Measurements from ENCODE around the gene FHOD3. TPM values are rescaled to one million over a fixed set of nuclear protein-coding genes. Genes with fewer than 3 reads are reported as not detected.

Gene FHOD3
- total and polyA plus RNA-seq, 2 of the 13 experiments (the other 11 are each of a cell fraction or from before 2014, with no cell fraction given): 0.07 TPM; not detected in 1

DNA sequence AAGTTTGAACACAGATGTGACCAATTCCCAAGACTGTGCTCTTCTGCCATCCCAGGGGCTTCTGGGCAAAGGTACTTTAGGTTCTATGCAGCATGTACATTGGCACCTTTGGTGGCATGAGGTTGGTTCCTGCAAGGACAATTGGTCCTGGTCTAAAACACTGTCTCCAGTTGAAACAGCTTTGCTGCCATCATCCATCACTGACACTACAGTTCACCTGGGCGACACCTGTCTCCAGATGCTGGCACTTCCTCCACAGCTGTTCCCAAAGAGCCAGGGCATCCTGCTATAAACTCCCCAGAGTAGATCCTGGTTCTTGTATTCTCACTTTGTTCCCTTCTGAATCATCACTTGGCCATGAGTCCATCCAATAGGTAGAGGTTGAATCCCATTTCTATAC lies 60.6 kb downstream of the FHOD3 start:
- Histone ChIP-seq H3K4me1 (ENCODE audit: insufficient read depth, low read length) (no peaks in the 10 kb centered on the region), H3K27me3 (ENCODE audit: control insufficient read depth in 1 of 2, insufficient read depth in 2 of 2, low read length in 2 of 2) (no peaks in the 10 kb centered on the region), H3K79me2 (ENCODE audit: insufficient read depth, low read length) (no peaks in the 10 kb centered on the region), H3K36me3 (replicated peaks in 1 of 2; ENCODE audit: control insufficient read depth in 1 of 2, insufficient read depth in 2 of 2, low read length in 2 of 2) (no peaks in the 10 kb centered on the region), H3K27ac (ENCODE audit: extremely low read length, insufficient read depth, low read length) (no peak overlapping the region), H3K4me3 (replicated peaks in 1 of 3; ENCODE audit: insufficient read depth in 1 of 3, low read depth in 2 of 3, low read length in 3 of 3) (no peak overlapping the region), H3K9ac (ENCODE audit: insufficient read depth, low read depth, low read length) (no peak overlapping the region), H3K4me2 (ENCODE audit: low read depth, low read length) (no peak overlapping the region), H3K9me3 (ENCODE audit: low read length) (no peaks in the 10 kb centered on the region), H2AFZ (ENCODE audit: low read length) (no peak overlapping the region), H4K20me1 (ENCODE audit: insufficient read depth, low read length) (no peaks in the 10 kb centered on the region)
- CTCF ChIA-PET (ENCODE audit: low intra/inter-chr PET ratio, low total read pairs): no interaction called here
- POLR2A ChIA-PET: no interaction called here
- no TSS peak for BruUV-seq (replicated peaks)
- in situ Hi-C loops (cut with HindIII; ENCODE audit: extremely low pct_ligation_motif_present, low pct_unique_long_range_greater_than_20kb) (no loop called here), intact Hi-C loops (cut with micrococcal nuclease; ENCODE audit: unreplicated experiment) (no loop called here)
- no peak for FAIRE-seq
- WGBS (ENCODE audit: low lambda C conversion rate): 0% methylated on average over 1 of the region's 1 CpG
- no peak for DNase-seq (ENCODE audit: low spot score)
- no peak for ATAC-seq
- no peak for TF ChIP-seq MEIS2 (CRISPR knock-in tag; IDR thresholded peaks at IDR 0.05)
- no peak for TF ChIP-seq ATF7-NPFF (CRISPR knock-in tag; IDR thresholded peaks at IDR 0.05; ENCODE audit: low read depth)
- no peak for TF ChIP-seq POLR2G (IDR thresholded peaks at IDR 0.05; ENCODE audit: low read depth, low read length)
- TF ChIP-seq ZFP37 (CRISPR knock-in tag; IDR thresholded peaks at IDR 0.05; ENCODE audit: borderline replicate concordance): no peak
- TF ChIP-seq, protein P1, sequence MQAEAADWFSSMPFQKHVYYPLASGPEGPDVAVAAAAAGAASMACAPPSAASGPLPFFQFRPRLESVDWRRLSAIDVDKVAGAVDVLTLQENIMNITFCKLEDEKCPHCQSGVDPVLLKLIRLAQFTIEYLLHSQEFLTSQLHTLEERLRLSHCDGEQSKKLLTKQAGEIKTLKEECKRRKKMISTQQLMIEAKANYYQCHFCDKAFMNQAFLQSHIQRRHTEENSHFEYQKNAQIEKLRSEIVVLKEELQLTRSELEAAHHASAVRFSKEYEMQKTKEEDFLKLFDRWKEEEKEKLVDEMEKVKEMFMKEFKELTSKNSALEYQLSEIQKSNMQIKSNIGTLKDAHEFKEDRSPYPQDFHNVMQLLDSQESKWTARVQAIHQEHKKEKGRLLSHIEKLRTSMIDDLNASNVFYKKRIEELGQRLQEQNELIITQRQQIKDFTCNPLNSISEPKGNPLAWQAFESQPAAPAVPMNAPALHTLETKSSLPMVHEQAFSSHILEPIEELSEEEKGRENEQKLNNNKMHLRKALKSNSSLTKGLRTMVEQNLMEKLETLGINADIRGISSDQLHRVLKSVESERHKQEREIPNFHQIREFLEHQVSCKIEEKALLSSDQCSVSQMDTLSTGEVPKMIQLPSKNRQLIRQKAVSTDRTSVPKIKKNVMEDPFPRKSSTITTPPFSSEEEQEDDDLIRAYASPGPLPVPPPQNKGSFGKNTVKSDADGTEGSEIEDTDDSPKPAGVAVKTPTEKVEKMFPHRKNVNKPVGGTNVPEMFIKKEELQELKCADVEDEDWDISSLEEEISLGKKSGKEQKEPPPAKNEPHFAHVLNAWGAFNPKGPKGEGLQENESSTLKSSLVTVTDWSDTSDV (CRISPR knock-in tag; IDR thresholded peaks at IDR 0.05): no peak
- TF ChIP-seq SP5 (CRISPR knock-in tag; IDR thresholded peaks at IDR 0.05; ENCODE audit: borderline replicate concordance, low read depth): no peak
- no peak for TF ChIP-seq NFE2L2 (IDR thresholded peaks at IDR 0.05; ENCODE audit: low read length)

All from HepG2 (cell line).